Superior temporal gyrus (tissue), 1 donor: ENCODE measurements around the gene XDH.

Source experiments
- DNase-seq: peaks from one replicate; pipeline ENCODE4 v3.0.0-alpha.2; 2016; ENCODE audit errors: extremely low spot score

The XDH gene

GRCh38 chr2:31402388-31402787 is 12.2 kb downstream of the XDH start:
- no peak for DNase-seq

GRCh38 chr2:31401580-31401979 is 13.0 kb downstream of the XDH start:
- DNase-seq, result no peak

GRCh38 chr2:31398881-31399280 is 15.7 kb downstream of the XDH start:
- no peak for DNase-seq

- DNase-seq, result no peak
Measured at GRCh38 chr2:31397094-31397493, 17.4 kb downstream of the XDH start.

DNA sequence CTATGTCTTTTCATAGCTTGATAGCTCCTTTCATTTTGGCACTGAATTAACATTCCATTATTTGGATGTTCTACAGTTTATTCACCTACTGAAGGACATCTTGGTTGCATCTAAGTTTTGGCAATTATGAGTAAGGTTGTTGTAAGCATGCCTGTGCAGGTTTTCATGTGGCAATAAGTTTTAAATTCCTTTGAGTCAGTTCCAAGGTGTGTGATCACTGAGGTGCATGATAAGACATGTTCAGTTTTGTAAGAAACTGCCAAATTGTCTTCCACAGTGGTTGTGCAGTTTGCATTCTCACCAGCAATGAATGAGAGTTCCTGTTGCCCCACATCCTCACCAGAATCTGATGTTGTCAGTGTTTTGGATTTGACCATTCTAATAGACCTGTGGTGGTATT is 24.2 kb downstream of the XDH start:
- DNase-seq, result no peak

- no peak for DNase-seq
Measured at GRCh38 chr2:31388736-31389135, 25.8 kb downstream of the XDH start.

- DNase-seq, result no peak
Measured at GRCh38 chr2:31387850-31388249, 26.7 kb downstream of the XDH start.

DNA sequence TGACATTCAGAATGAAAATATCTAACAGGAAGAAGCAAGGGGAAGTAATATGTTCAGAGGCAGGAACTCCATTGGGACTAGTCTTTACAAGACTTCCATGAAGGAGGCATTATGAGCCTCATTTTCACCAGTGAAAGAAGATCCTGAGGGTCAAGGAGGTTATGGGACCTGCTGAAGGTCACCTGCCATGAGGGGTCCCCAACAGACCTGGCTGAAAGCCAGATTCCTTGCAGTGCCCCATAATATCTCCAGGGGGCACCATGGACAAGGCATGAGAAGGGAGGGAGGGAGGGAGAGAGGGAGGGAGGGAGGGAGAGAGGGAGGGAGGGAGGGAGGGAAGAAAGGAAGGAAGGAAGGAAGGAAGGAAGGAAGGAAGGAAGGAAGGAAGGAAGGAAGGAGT is 27.9 kb downstream of the XDH start:
- no peak for DNase-seq

DNA sequence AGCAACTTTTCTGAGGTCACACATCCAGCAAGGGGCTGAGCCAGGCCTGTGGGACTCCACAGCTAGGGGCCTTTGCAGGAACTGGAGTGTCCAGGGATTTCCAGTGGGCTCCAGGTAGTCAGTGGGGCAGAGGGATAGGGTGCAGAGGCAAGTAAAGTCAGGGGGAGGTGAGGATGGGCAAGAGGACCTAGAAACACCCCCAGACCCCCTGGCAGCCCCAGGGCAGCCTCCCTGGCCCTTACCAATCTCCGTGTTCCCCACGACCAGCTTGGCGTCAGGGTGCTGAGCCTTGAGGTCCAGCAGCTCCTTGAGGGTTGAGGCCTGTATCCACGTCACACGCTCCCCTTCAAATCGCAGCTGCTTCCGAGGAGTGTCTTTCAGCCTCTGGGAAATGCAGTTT is 28.4 kb downstream of the XDH start:
- DNase-seq, result no peak

DNA sequence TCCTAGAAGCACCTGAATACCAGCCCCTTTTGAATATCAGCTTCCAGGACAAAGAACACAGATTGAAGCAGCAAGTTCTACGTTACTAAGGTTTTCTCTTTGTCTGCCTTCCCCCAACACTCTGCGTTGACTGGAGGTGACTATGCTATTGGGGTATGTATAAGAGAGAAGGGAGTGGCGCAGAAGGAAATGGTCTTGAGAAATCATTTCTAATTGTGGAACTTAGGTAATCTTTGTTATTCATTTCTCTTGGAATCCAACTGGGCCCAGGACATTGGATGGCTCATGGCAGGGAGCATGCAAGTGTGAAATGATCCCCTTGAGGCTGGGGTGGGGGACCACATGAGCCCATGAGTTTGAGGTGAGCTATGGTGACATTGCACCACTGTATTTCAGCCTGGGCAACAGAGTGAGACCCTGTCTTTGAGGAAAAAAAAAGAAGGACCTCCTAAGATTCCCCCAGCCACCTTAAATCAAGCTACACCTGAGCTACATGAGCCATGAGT is 29.7 kb downstream of the XDH start:
- DNase-seq, result no peak

DNA sequence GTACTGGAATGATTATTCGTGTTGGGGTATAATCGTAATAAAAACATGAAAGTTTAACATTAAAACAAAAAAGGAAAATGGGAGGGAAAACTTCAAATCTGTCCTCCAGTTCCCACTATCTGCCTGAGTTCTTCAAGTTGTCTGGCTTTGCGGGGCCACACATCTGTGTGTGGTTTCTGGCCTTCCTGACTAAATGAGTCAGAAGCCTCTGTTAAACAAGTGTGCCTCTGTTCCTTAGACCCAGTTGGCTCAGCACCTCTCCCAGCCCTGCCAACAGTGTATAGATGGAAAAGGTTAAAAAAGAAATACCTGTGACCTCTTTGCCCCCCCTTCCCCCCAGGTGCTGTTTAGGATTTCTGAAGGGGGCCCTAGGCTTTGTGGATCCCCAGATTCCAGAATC is 30.2 kb downstream of the XDH start:
- DNase-seq, result no peak

DNA sequence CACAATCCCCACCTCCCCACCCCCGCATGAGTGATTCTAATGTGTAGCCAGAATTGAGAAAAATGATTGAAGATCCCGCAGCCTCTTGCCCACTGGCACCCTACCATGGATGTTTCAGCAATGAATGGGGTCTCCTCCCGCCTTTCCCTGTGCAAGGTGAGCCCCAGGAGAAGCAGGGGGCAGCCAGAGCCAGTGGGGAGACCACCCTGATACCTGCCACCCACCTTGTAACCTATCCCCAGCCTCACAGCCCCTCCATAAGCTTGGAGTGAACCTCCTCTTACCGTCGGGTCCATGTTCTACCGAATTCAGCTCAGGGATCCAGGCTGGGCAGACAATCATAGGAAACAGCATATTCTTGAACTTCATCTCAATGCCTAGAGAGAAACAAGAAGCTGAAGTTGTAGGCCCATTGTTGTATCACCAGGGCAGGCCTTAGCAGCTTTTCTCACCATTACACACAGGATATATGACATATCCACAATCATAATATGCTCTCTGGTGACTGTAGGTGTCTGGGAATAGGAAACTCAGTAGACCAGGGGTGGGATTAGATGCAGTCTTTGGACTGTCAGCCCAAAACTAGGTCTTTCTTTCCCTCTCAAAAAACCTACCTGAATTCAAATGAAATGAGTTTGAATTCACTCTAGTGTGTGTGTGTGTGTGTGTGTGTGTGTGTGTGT is 30.9 kb downstream of the XDH start:
- no peak for DNase-seq

DNA sequence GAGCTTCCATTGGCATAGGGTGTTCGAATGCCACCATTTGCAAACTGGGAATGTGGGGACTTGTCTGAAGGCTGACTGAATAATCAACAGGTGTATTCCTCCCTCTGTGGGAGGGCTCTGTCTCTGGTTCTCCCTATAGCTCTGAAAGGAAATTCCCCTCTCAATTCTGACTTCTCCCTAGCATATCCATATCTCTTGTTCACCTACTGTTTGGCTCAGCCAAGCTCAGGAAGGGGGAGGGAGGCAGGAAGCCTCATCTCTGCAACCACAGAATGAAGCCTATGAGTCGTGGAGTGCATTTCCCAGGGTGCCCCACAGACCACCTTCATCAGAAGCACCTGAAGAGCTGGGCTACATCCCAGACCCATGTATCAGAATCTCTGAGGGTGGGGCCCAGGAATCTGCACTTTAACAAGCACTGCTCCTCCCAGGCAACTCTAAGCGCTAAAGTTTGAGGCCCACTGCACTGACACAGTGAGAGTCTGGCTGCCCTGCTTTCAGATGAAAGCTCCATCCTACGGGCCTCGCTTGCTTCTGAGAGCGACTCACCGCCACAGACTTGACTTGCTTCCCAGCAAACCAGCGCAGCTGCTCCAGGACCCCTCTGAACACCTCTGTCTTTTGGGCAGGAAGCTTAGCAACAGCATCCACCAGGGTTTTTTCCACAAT is 32.0 kb downstream of the XDH start:
- no peak for DNase-seq

GRCh38 chr2:31381601-31382000 is 32.9 kb downstream of the XDH start:
- DNase-seq, result no peak

- no peak for DNase-seq
Measured at GRCh38 chr2:31380243-31380642, 34.3 kb downstream of the XDH start.

DNA sequence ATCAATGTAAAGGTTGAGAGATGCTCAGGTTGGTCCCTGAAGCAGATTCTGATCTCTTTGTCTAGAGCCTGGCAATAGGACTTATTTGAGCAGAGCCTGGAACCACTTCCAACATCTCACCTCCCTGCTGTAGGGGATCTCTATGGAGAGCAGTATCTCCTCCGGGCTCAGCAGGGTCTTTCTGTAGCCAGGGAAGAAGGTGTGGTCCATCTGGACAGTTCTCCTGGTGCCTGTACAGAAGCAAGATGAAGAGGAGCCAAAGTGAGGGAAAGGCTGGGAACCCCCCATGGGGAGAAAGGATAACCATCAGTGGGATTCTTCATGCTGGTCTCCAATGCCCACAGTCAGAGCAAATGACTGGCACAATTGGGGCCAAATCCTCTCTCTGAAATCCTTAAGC is 34.8 kb downstream of the XDH start:
- DNase-seq, result no peak

- no peak for DNase-seq
Measured at GRCh38 chr2:31378791-31379501, 35.6 kb downstream of the XDH start.

DNA sequence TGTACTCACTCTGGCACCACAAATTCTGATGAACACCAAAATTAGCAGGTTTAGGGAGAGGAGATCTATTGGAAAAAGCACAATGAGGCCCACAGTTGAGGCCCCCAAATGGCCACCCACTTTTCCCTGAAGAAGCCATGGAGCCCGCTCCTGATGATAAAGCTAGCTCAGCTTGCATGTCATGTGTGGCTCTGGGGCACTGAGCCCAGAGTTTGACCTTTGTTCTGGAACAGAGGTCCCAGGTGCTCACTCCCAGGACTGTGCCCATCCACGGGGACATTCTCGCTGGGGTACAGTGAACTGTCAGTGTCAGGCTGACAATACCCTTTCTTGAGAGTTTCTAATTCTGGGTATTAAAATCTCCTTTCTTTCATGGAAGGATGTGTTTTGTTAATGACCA is 36.2 kb downstream of the XDH start:
- DNase-seq, result no peak

DNA sequence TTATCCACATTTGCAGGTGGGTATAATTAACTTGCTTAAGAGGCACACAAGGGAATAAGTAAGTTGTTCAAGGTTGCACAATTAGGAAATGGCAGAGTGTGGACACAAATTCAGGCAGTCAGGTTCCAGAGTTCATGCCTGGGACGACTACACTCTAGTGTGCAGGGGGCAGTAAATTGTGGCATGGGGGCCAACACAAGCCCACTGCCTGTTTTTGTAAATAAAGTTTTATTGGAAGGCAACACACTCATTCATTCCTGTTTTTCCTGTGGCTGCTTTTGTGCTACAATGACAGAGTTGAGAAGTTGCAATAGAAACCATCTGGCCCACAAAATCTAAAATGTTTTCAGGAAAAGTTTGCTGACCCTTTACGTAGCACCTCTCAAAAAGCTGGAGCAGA is 41.4 kb downstream of the XDH start:
- no peak for DNase-seq

DNA sequence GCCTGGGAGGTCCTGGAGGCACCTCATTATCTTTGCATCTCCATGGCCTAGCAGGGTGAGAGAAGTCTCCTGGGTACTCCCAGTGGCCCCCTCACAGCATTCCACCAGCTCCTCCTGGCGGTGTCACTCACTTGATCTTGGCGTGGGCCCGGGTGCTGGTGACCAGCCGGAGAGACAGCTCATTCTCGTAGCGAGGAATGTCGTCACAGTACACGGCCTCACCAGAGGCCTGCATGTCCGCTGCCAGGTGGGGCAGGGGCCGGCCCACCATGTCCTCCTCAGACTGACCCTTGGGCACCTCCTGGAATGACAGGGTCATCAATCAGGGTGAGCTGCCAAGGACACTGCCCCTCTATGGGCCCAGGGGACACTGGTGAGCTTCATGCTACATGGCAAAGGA is 42.4 kb downstream of the XDH start:
- DNase-seq, result no peak

DNA sequence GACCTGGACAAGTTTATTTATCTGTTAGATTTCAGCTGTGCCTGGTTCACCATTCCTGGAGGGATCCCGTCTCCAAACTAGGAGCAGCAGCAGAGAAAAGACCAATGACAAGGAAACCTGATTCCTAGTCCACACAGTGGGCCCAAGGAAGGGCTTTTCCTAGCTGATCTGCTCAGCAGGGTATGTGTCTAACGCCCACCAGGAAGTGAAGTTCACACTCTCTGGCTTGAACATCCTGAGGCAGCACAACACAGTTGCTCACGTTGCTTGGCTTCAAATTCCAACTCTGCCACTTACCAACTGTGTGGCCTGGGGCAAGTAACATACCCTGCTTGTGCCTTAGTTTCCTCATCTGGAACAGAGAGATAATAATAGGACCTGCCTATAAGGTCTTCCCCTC is 42.9 kb downstream of the XDH start:
- DNase-seq, result no peak

DNA sequence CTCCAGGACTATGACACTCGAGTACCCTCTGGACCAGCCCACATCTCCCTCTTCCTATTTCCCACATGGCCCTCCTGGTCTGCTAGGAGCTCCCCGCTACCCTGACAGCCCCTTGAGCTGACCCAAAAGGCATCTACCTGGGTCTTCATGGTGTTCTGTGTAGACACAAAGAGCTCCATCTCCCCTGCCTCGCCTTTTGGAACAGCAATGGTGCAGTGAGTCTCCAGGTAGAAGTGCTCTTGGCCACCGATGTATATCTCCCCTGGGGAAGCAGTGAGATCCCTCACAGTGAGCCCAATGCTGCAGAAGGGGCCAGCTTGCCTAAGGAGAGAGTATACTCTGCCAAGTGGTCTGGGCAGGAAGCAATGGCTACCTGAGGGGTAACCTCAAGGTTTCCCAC is 47.8 kb downstream of the XDH start:
- no peak for DNase-seq
